ENCODE results near the gene SIRPG.

DNA sequence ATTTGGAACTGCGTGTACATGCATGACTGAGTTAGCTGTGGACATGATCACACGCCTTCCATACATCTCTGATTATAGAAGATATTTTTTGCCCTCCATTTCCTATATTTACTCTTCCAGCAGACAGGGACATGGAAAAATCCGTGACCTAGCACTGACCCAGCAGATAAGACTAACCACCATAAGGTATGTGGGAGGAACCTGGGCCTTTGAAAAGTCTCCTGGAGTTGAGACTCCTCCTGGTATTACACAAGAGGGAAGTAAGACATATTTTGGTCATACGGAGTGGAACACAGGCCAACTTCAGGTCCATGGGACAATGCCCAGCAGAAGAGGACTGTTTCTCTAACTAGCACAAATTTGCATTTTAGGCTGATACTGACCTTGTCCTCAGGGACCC, 24.0 kb downstream of the SIRPG start:
- TF ChIP-seq, protein P1, sequence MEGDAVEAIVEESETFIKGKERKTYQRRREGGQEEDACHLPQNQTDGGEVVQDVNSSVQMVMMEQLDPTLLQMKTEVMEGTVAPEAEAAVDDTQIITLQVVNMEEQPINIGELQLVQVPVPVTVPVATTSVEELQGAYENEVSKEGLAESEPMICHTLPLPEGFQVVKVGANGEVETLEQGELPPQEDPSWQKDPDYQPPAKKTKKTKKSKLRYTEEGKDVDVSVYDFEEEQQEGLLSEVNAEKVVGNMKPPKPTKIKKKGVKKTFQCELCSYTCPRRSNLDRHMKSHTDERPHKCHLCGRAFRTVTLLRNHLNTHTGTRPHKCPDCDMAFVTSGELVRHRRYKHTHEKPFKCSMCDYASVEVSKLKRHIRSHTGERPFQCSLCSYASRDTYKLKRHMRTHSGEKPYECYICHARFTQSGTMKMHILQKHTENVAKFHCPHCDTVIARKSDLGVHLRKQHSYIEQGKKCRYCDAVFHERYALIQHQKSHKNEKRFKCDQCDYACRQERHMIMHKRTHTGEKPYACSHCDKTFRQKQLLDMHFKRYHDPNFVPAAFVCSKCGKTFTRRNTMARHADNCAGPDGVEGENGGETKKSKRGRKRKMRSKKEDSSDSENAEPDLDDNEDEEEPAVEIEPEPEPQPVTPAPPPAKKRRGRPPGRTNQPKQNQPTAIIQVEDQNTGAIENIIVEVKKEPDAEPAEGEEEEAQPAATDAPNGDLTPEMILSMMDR (IDR thresholded peaks at IDR 0.05; ENCODE audit: low read depth, low read length, missing input control) = no peak
- TF ChIP-seq, protein P2, sequence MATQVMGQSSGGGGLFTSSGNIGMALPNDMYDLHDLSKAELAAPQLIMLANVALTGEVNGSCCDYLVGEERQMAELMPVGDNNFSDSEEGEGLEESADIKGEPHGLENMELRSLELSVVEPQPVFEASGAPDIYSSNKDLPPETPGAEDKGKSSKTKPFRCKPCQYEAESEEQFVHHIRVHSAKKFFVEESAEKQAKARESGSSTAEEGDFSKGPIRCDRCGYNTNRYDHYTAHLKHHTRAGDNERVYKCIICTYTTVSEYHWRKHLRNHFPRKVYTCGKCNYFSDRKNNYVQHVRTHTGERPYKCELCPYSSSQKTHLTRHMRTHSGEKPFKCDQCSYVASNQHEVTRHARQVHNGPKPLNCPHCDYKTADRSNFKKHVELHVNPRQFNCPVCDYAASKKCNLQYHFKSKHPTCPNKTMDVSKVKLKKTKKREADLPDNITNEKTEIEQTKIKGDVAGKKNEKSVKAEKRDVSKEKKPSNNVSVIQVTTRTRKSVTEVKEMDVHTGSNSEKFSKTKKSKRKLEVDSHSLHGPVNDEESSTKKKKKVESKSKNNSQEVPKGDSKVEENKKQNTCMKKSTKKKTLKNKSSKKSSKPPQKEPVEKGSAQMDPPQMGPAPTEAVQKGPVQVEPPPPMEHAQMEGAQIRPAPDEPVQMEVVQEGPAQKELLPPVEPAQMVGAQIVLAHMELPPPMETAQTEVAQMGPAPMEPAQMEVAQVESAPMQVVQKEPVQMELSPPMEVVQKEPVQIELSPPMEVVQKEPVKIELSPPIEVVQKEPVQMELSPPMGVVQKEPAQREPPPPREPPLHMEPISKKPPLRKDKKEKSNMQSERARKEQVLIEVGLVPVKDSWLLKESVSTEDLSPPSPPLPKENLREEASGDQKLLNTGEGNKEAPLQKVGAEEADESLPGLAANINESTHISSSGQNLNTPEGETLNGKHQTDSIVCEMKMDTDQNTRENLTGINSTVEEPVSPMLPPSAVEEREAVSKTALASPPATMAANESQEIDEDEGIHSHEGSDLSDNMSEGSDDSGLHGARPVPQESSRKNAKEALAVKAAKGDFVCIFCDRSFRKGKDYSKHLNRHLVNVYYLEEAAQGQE (IDR thresholded peaks at IDR 0.05) = no peak
- TF ChIP-seq, protein P3, sequence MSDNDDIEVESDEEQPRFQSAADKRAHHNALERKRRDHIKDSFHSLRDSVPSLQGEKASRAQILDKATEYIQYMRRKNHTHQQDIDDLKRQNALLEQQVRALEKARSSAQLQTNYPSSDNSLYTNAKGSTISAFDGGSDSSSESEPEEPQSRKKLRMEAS (IDR thresholded peaks at IDR 0.05) = no peak
- TF ChIP-seq SP1 (IDR thresholded peaks at IDR 0.05) (no peak), RAD21 (IDR thresholded peaks at IDR 0.05) (no peak)

All from liver (tissue), 3 donors.